Measurements from ENCODE around the gene VASN.
A peak's percentile ranks its signal among the peaks of the same experiment; 100 is the strongest.

Gene VASN

GRCh38 chr16:4402439-4403132 is 30.9 kb downstream of the VASN start:
- Mint-ChIP-seq H3K27me3 (no peaks in the 10 kb centered on the region), H3K4me1 (ENCODE audit: low read depth) (peaks cover 2% of the 10 kb centered on the region), H3K9me3 (no peaks in the 10 kb centered on the region), H3K27ac (no peak overlapping the region), H3K36me3 (ENCODE audit: low read depth) (peaks cover 86% of the 10 kb centered on the region), H3K4me3 (no peak overlapping the region)
- DNase-seq, result peak; percentile 83

DNA sequence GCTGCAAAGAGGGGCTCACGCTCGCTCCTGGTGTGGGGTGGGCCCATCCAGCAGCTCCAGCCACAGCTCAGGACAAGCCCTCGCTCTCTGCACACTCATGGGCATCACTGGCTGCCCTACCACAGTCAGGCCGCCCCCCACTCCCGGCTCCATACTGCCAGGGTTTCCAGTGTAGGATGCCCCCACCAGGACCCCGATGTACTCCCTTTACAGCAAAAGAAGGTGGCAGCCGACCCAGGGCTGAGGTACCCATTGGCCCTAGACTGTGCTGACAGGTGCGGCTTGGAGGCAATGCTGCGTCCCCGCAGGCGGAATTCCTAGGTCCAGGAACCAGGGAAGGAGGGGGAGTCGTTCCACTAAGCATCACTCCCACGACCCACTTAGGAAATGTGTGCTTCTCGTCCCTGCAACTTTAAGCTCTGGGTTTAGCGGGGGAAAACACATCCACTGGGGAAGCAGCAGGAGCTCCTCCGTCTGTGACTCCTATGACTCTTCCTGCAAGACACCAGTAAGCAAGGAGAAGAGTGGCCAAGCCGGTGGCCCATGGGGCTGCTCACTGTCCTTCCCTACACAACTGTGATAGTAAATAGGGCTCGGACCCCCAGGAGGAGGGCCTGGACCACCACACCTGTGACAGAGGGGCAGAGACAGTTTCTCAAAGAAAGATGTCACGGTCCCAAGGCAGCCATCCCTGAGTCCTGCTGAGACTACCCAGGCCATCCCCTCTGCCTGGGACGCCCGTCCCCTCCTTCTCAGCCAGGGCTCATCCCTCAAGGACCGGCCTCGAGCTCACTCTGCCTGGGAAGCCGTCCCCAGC is 31.7 kb downstream of the VASN start:
- Mint-ChIP-seq H3K9me3 (no peaks in the 10 kb centered on the region), H3K4me1 (ENCODE audit: low read depth) (peaks cover 2% of the 10 kb centered on the region), H3K27me3 (no peaks in the 10 kb centered on the region), H3K27ac (peak overlapping the region; percentile 8), H3K36me3 (ENCODE audit: low read depth) (peaks cover 91% of the 10 kb centered on the region), H3K4me3 (no peak overlapping the region)
- no peak for DNase-seq

GRCh38 chr16:4404247-4404966 is 32.8 kb downstream of the VASN start:
- Mint-ChIP-seq H3K27ac (no peak overlapping the region), H3K36me3 (ENCODE audit: low read depth) (peaks cover 91% of the 10 kb centered on the region), H3K4me3 (no peak overlapping the region), H3K9me3 (no peaks in the 10 kb centered on the region), H3K27me3 (no peaks in the 10 kb centered on the region), H3K4me1 (ENCODE audit: low read depth) (peaks cover 2% of the 10 kb centered on the region)
- DNase-seq, result peak; percentile 49

DNA sequence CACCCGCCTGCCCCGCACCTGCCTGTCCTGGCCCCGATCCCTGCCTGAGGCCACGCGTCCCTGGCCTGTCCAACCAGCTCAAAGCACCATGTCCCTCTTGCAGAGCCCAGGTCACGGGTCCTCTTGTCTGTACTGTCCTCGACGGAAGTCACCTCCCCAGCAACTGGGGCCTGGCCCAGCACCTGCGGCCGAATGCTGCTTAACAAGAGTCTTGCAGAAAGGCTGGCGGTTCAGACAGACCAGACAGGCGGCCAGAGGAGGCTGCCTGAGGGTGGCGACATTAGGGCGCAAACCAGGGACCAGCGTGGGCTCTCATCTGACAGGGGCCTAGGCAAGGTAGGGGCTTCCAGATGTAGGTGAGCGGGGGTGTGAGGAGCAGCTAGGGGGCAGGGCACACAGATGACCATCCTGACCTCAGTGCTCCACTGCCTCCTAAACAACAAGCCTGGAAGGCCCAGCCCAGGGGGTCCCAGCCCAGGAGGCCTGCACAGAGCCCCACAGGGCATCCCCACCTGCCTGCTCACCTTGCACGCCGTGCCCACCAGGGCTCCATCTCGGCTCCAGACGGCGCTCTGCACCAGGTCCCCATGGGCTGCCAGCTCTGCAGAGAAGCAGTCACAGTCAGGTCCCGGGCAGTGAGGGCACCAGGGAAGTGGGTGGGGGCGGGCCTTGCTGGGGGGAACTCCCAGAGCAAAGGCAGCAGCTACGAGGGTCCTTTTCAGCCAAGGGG is 33.5 kb downstream of the VASN start:
- Mint-ChIP-seq H3K4me3 (no peak overlapping the region), H3K27me3 (no peaks in the 10 kb centered on the region), H3K9me3 (no peaks in the 10 kb centered on the region), H3K27ac (no peak overlapping the region), H3K36me3 (ENCODE audit: low read depth) (peaks cover 90% of the 10 kb centered on the region), H3K4me1 (ENCODE audit: low read depth) (peaks cover 2% of the 10 kb centered on the region)
- no peak for DNase-seq

DNA sequence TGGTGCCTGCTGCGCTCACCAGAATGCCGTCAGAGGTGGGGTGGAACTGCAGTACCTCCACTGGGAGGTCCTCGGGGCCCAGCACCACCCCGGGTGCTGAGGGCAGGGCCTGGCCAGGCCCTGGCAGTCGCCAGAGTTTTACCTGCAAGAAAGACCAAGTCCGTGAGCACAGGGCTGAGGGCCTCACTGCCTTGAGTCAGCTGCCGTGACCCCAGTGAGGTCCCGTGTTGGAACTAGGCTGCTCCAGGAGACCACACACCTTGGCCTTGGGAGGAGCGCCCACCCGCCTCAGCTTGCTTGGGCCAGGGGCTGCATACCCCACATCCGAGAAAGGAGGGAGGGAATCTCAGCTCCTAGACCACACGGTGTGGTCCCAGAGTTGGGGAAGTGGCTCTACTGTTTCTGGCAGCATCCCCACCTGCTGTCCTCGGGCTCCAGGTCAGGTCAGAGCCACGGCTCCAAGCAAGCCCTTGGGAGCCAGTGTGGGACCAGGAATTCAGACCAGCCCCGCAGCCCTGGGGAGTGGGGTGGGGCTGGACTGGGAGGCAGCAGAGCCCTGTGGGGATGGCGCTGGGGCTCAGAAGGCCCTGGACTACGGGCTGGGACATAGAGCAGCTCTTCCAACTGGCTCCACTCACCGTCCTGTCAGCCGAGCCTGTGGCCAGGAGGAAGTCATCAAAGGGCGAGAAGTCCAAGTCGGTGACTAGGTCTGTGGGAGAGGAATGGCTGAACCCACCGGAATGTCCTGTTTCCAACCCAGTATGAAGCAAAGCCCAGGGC is 36.1 kb downstream of the VASN start:
- H3K4me3 Mint-ChIP-seq, result no peak overlapping the region
- no peak overlapping the region for H3K27ac Mint-ChIP-seq
- no peaks in the 10 kb centered on the region for H3K27me3 Mint-ChIP-seq
- H3K36me3 Mint-ChIP-seq (ENCODE audit: low read depth), result peaks cover 91% of the 10 kb centered on the region
- peaks cover 16% of the 10 kb centered on the region for H3K4me1 Mint-ChIP-seq (ENCODE audit: low read depth)
- no peaks in the 10 kb centered on the region for H3K9me3 Mint-ChIP-seq
- DNase-seq, result no peak

DNA sequence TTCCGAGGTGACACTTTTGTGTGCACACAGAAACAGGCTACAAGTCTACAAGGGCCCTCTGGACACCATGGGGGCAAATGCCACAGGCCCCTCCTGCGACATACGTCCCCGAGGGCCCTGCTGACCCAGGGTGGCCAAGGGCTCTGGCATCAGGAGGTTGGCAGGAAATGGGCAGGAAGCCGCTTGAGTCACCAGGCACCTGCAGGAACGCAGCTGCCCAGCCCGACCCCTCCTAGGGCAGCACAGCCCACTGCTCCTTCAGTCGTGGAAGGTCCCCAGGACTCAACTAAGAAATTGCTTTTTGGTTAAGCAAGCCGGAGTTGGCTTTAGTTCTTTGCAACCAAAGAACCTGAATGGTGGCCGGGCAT is 36.7 kb downstream of the VASN start:
- Mint-ChIP-seq H3K27me3 (no peaks in the 10 kb centered on the region), H3K4me3 (no peak overlapping the region), H3K27ac (no peak overlapping the region), H3K4me1 (ENCODE audit: low read depth) (peaks cover 22% of the 10 kb centered on the region), H3K9me3 (no peaks in the 10 kb centered on the region), H3K36me3 (ENCODE audit: low read depth) (peaks cover 93% of the 10 kb centered on the region)
- no peak for DNase-seq

DNA sequence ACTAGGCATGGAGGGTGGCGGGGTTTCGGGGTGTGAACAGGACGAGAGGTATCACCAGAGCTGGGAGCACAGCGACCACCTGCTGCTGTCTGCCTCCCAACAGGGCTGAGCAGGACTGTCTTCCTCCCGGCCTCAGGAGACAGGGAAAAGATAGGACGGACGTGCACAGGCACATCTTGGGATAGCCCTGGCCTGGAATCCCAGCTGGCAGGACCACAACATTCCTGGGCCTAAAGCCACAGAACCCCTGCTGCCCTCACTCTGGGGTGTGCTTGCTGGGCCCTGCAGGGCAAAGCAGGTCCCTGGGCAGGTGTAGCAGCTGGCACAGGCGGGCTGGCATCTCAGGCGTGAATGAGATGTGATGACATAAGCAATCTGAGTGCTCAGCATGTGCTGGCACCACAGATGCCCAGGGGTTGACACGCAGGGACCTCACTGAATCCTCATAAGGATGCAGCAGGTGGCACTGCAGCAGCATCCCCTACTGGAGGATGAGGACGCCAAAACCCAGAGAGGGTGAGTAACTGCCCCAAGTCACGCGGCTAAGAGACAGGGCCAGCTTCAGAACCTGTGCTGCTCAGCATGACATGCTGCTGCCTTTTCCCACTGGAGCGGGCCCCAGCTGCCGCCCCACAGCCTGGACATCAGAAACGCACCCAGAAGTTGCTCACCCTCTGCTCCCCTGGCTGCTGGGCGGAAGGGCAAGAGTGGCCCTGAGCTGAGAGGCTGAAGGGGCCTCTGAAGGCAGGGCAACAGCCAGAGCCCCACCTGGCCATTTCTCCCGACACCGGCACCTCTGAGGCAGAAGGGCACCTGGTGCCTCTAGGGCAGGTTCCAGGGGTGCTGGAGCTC is 37.7 kb downstream of the VASN start:
- Mint-ChIP-seq H3K27ac (no peak overlapping the region), H3K9me3 (no peaks in the 10 kb centered on the region), H3K36me3 (ENCODE audit: low read depth) (peaks cover 85% of the 10 kb centered on the region), H3K27me3 (no peaks in the 10 kb centered on the region), H3K4me1 (ENCODE audit: low read depth) (peaks cover 30% of the 10 kb centered on the region), H3K4me3 (no peak overlapping the region)
- DNase-seq, result no peak

DNA sequence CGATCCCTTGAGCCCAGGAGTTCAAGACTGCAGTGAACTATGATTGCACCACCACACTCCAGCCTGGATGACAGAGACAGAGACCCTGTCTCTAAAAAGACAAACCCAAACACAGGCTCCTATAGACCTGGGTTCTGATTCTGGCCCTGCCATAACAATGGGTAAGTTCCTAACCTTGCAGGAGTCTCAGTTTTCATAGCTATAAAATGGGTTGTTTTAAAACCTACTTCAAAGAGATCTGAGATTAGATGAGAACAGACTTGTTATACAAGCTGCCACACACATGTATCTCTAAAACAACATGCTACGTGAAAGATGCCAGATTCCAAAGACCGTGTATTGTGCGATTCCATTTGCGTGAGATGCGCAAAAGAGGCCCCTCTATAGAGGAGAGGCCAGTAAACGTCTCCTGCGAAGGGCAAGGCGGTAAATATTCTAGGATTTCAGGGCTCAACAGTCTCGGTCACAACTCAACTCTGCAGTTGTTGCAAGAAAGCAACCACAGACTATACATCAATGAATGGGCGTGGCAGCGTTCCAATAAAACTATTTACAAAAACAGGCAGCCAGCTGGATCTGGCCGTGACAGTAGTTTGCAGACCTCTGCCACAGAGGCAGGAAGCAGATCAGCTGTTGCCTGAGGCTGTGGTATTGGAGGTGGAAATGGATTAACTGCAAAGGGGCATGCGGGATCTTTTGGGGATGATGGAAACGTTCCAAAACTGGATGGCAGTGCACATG is 38.9 kb downstream of the VASN start:
- H3K36me3 Mint-ChIP-seq (ENCODE audit: low read depth), result peaks cover 80% of the 10 kb centered on the region
- no peaks in the 10 kb centered on the region for H3K9me3 Mint-ChIP-seq
- no peaks in the 10 kb centered on the region for H3K27me3 Mint-ChIP-seq
- no peak overlapping the region for H3K27ac Mint-ChIP-seq
- H3K4me1 Mint-ChIP-seq (ENCODE audit: low read depth), result peaks cover 40% of the 10 kb centered on the region
- DNase-seq, result no peak
- H3K4me3 Mint-ChIP-seq, result no peak overlapping the region

- no peaks in the 10 kb centered on the region for H3K9me3 Mint-ChIP-seq
- no peak for DNase-seq
- peaks cover 41% of the 10 kb centered on the region for H3K4me1 Mint-ChIP-seq (ENCODE audit: low read depth)
- H3K36me3 Mint-ChIP-seq (ENCODE audit: low read depth), result peaks cover 74% of the 10 kb centered on the region
- H3K4me3 Mint-ChIP-seq, result no peak overlapping the region
- no peaks in the 10 kb centered on the region for H3K27me3 Mint-ChIP-seq
- no peak overlapping the region for H3K27ac Mint-ChIP-seq
Observed at GRCh38 chr16:4411684-4412083, 40.0 kb downstream of the VASN start.

DNA sequence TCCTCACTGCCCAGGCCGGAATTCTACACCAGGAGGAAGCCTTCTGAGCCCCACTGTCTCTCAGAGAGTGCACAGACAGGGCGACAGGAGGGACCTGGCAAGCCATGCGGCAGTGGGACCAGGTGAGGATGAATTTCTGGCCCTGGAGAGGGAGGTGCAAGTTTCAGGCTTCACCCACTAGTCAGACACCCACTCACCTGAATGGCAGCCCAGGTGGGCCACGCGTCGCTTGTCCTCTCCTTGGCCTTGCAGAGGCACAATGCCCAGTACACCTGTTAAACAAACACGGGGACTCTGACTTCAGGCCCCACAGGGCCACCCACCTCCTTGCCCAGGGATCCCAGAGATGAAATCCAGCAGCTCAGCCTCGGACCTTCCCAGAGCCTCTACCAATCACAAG is 40.5 kb downstream of the VASN start:
- Mint-ChIP-seq H3K27ac (no peak overlapping the region), H3K4me1 (ENCODE audit: low read depth) (peaks cover 44% of the 10 kb centered on the region), H3K36me3 (ENCODE audit: low read depth) (peaks cover 70% of the 10 kb centered on the region), H3K4me3 (no peak overlapping the region), H3K9me3 (no peaks in the 10 kb centered on the region), H3K27me3 (no peaks in the 10 kb centered on the region)
- no peak for DNase-seq

DNA sequence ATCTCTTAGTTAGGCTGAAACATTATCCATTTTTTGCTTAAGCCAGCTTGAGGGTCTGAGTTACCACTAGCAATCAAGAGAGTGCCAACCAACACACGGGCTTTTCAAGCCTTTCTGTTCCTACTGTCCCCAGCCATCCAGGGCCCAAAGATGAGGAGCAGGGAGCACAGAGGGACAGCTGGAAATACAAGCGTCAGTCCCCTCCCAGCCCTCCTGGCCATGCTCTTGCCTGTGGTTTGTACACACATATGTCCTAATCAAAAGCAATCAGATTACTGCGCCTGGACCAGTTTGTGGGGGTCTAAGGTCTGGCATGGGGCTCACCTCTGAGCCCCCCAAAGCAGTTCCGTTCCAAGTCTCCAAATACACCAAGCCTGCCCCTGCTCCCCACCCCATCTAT is 41.2 kb downstream of the VASN start:
- Mint-ChIP-seq H3K4me3 (no peak overlapping the region), H3K4me1 (ENCODE audit: low read depth) (peaks cover 47% of the 10 kb centered on the region), H3K27ac (no peak overlapping the region), H3K27me3 (no peaks in the 10 kb centered on the region), H3K36me3 (ENCODE audit: low read depth) (peaks cover 64% of the 10 kb centered on the region), H3K9me3 (no peaks in the 10 kb centered on the region)
- DNase-seq, result no peak

- peaks cover 49% of the 10 kb centered on the region for H3K36me3 Mint-ChIP-seq (ENCODE audit: low read depth)
- peaks cover 47% of the 10 kb centered on the region for H3K4me1 Mint-ChIP-seq (ENCODE audit: low read depth)
- no peaks in the 10 kb centered on the region for H3K9me3 Mint-ChIP-seq
- peak overlapping the region; percentile 95 for H3K27ac Mint-ChIP-seq
- peak; percentile 81 for DNase-seq
- peak overlapping the region; percentile 89 for H3K4me3 Mint-ChIP-seq
- H3K27me3 Mint-ChIP-seq, result no peaks in the 10 kb centered on the region
Observed at GRCh38 chr16:4414187-4414917, 42.7 kb downstream of the VASN start.
